Activated CD8-positive, alpha-beta memory T cell treated with anti-CD3 and anti-CD28 coated beads for 24 hours (primary cell): ENCODE measurements around the gene PIGQ.

Source experiments
- DNase-seq: peaks from one replicate; pipeline ENCODE4 v3.0.0-alpha.2; 2020

Gene PIGQ

DNA sequence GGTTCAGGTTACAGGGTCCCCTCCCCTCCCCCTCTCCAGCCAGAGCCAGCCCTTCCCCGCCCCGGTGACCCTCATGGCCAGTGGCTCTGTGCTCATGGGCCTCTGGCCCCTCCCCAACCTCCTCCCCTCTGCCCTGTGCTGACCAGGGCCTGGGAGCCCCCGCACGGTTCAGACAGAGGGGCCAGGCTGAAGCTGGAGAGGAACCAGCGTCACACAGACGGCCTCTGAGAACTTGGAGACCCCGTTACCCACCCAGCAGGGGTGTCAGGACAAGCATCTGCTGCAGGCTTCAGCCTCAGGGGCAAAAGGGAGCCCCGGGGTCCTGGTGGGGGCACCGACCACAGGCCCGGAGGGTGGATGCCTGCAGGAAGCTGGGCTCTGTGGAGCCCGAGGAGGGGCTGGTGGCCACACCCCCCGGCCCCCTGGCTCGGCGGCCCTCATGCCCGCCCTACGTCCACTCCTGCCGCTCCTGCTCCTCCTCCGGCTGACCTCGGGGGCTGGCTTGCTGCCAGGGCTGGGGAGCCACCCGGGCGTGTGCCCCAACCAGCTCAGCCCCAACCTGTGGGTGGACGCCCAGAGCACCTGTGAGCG, 61.1 kb downstream of the PIGQ start, which contains the start of gene WFIKKN1:
Gene WFIKKN1 (plus strand): TSS at position 171 of the 591 bp plus-strand sequence. CDS start 269 bp downstream, at position 440.
- DNase-seq: no peak

DNA sequence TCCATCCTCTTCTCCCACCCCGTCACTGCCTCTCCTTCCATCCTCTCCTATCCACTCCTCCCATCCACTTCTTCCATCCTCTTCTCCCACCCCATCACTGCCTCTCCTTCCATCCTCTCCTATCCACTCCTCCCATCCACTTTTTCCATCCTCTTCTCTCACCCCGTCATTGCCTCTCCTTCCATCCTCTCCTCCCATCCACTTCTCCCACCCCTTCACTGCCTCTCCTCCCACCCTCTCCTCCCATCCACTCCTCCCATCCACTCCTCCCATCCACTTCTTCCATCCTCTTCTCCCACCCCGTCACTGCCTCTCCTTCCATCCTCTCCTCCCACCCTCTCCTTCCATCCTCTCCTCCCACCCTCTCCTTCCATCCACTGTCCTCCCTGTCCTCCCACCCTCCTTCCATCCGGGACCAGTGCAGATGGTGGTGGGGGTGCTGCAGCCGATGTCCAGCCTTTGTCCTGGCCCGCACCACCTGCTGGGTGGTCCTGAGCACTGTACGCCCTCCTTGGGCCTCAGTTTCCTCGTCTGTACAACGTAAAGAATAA, 62.1 kb downstream of the PIGQ start:
- no peak for DNase-seq

DNA sequence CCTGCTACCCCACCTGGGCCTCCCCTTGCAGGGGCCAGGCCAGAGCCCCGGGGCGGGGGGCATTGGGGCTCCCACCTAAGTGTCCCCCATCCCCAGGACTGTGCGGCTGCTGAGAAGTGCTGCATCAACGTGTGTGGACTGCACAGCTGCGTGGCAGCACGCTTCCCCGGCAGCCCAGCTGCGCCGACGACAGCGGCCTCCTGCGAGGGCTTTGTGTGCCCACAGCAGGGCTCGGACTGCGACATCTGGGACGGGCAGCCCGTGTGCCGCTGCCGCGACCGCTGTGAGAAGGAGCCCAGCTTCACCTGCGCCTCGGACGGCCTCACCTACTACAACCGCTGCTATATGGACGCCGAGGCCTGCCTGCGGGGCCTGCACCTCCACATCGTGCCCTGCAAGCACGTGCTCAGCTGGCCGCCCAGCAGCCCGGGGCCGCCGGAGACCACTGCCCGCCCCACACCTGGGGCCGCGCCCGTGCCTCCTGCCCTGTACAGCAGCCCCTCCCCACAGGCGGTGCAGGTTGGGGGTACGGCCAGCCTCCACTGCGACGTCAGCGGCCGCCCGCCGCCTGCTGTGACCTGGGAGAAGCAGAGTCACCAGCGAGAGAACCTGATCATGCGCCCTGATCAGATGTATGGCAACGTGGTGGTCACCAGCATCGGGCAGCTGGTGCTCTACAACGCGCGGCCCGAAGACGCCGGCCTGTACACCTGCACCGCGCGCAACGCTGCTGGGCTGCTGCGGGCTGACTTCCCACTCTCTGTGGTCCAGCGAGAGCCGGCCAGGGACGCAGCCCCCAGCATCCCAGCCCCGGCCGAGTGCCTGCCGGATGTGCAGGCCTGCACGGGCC, 62.9 kb downstream of the PIGQ start:
- no peak for DNase-seq

DNA sequence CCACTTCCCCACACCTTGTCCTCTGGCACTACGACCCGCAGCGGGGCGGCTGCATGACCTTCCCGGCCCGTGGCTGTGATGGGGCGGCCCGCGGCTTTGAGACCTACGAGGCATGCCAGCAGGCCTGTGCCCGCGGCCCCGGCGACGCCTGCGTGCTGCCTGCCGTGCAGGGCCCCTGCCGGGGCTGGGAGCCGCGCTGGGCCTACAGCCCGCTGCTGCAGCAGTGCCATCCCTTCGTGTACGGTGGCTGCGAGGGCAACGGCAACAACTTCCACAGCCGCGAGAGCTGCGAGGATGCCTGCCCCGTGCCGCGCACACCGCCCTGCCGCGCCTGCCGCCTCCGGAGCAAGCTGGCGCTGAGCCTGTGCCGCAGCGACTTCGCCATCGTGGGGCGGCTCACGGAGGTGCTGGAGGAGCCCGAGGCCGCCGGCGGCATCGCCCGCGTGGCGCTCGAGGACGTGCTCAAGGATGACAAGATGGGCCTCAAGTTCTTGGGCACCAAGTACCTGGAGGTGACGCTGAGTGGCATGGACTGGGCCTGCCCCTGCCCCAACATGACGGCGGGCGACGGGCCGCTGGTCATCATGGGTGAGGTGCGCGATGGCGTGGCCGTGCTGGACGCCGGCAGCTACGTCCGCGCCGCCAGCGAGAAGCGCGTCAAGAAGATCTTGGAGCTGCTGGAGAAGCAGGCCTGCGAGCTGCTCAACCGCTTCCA, 63.7 kb downstream of the PIGQ start:
- no peak for DNase-seq
